ENCODE results near the gene WNT4.

Gene WNT4

DNA sequence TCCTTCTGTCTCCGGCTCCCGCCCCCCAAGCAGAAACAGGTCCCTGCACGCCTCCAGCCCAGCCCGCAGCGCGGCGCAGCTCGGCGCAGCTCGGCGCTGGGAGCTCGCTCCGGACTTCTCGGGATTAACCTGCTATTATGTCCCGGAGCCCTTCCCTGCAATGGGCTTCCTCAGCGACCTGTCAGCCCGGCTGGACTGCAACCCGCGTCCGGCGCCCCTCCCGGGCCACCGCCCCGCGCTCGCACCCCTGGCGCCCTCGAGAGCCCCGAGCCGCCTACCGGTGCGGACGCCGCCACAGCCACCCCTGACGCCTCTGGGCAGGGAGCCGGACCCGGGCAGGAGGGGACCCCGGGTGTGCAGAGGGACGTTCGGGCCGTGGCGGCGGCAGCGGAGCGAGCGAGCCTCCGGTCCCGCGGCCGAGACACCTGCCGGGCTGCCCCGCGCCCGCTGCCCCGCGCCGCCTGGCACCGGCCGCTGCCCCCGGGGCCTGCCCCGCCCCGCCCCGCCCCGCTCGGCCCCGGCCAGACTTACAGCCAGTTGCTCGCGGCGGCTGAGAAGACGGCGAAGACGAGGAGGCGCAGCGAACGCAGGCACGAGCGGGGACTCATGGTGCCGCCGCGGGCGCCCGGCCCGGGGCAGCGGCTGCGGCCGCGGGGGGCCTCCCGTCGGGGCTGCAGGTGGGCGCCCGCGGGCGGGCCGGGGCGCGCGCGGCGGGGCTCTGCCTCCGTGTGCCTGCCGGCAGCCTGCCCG is 407 bp downstream of the WNT4 start:
- Histone ChIP-seq H3K79me2 (ENCODE audit: insufficient read depth, low read length) (no peaks in the 10 kb centered on the region), H3F3A (ENCODE audit: insufficient read depth, low read length) (no peaks in the 10 kb centered on the region), H3K4me1 (ENCODE audit: insufficient read depth, low read length, severe bottlenecking) (peaks cover 6% of the 10 kb centered on the region), H3K27me3 (ENCODE audit: insufficient read depth, low read length) (0 out of 2 replicates have a peak, but pooled peaks cover 7% of the 10 kb centered on the region), H3K36me3 (ENCODE audit: insufficient read depth, low read length) (no peaks in the 10 kb centered on the region), H3K9me2 (ENCODE audit: low read depth, low read length) (no peaks in the 10 kb centered on the region), H3K9me3 (ENCODE audit: low read length) (no peaks in the 10 kb centered on the region), H3K4me3 (ENCODE audit: low read depth, low read length, poor library complexity, severe bottlenecking) (no peak overlapping the region), H3K9ac (ENCODE audit: low read length) (no peak overlapping the region), H3K27ac (ENCODE audit: low read depth, low read length, poor library complexity, severe bottlenecking) (no peak overlapping the region), H2AFZ (ENCODE audit: low read length) (no peak overlapping the region), H4K20me1 (ENCODE audit: insufficient read depth, low read length) (no peaks in the 10 kb centered on the region), H3K4me2 (ENCODE audit: low read length) (peak overlapping the region; percentile 34; the same call in 1 of the 2 replicates)
- no peak for TF ChIP-seq EZH2 (IDR thresholded peaks at IDR 0.05; ENCODE audit: borderline replicate concordance, low read length)
- TF ChIP-seq, protein P1, sequence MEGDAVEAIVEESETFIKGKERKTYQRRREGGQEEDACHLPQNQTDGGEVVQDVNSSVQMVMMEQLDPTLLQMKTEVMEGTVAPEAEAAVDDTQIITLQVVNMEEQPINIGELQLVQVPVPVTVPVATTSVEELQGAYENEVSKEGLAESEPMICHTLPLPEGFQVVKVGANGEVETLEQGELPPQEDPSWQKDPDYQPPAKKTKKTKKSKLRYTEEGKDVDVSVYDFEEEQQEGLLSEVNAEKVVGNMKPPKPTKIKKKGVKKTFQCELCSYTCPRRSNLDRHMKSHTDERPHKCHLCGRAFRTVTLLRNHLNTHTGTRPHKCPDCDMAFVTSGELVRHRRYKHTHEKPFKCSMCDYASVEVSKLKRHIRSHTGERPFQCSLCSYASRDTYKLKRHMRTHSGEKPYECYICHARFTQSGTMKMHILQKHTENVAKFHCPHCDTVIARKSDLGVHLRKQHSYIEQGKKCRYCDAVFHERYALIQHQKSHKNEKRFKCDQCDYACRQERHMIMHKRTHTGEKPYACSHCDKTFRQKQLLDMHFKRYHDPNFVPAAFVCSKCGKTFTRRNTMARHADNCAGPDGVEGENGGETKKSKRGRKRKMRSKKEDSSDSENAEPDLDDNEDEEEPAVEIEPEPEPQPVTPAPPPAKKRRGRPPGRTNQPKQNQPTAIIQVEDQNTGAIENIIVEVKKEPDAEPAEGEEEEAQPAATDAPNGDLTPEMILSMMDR (IDR thresholded peaks at IDR 0.05; ENCODE audit: low read length) = no peak

DNA sequence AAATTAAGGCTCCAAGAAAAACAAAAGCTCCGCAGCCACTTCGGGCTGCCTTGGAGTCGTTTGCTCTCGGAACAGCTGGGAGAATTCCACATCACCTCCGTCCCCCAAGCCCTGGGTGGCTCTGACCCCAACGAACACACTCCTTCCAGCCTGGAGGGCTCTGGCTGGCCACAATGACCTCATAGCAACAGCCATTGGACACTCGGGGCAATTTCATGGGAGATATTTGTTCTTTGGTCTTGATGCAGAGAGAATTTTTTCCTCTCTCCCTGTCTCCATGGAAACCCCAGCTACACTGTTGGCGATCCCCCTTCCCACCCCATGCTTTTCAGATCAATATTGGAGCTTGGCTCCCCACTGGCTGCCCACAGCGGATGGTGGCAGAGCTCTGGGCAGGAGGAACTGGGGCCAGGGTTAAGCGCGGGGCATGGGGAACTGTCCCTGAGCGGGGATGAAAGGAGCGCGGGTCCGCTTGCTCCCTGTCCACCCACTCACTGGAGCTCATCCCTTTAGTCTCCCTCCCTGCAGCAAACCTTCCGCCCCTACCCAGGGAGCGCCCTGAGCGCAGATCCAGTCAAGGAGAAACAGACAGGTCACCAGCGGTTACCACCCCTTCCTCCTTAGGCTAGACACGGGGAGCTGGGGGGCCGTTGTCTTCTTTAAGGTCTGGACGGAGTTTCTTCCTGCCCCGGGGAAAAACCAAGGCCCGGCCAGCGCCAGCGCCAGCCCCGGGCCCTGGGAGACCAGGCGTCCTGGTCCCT is 1.2 kb downstream of the WNT4 start:
- Histone ChIP-seq H3K79me2 (ENCODE audit: insufficient read depth, low read length) (no peaks in the 10 kb centered on the region), H3K4me3 (ENCODE audit: low read depth, low read length, poor library complexity, severe bottlenecking) (no peak overlapping the region), H3K36me3 (ENCODE audit: insufficient read depth, low read length) (no peaks in the 10 kb centered on the region), H3F3A (ENCODE audit: insufficient read depth, low read length) (no peaks in the 10 kb centered on the region), H4K20me1 (ENCODE audit: insufficient read depth, low read length) (no peaks in the 10 kb centered on the region), H3K4me2 (ENCODE audit: low read length) (no peak overlapping the region), H3K9ac (ENCODE audit: low read length) (no peak overlapping the region), H3K27ac (ENCODE audit: low read depth, low read length, poor library complexity, severe bottlenecking) (no peak overlapping the region), H3K9me3 (ENCODE audit: low read length) (no peaks in the 10 kb centered on the region), H3K4me1 (ENCODE audit: insufficient read depth, low read length, severe bottlenecking) (peaks cover 6% of the 10 kb centered on the region), H2AFZ (ENCODE audit: low read length) (no peak overlapping the region), H3K9me2 (ENCODE audit: low read depth, low read length) (no peaks in the 10 kb centered on the region), H3K27me3 (ENCODE audit: insufficient read depth, low read length) (0 out of 2 replicates have a peak, but pooled peaks cover 7% of the 10 kb centered on the region)
- TF ChIP-seq, protein P1 (IDR thresholded peaks at IDR 0.05; ENCODE audit: low read length) = no peak
- TF ChIP-seq EZH2 (IDR thresholded peaks at IDR 0.05; ENCODE audit: borderline replicate concordance, low read length) = no peak

DNA sequence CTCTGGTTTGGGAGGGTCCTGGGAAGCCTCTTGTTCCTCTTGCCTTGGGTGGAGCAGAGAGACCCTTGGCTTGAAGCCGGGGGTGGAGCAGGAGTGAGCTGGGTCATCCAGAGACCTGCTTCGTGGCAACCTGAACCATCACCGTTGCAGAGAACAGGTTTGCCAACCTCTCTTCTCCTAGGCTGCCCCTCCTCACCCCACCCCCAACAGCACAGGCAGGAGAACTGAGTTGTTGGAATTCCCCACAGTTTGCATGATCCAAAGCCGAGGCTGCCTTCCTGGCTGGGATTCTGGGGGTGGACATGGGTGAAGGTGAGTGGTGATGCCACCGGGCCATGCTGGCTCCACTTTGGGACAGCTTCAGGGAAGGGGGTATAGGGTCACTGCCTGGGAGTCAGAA is 2.2 kb downstream of the WNT4 start:
- no peak overlapping the region for H3K27ac ChIP-seq (ENCODE audit: low read depth, low read length, poor library complexity, severe bottlenecking)
- H3K79me2 ChIP-seq (ENCODE audit: insufficient read depth, low read length) = no peaks in the 10 kb centered on the region
- H3K27me3 ChIP-seq (ENCODE audit: insufficient read depth, low read length) = 0 out of 2 replicates have a peak, but pooled peaks cover 7% of the 10 kb centered on the region
- no peak overlapping the region for H3K4me3 ChIP-seq (ENCODE audit: low read depth, low read length, poor library complexity, severe bottlenecking)
- no peaks in the 10 kb centered on the region for H3F3A ChIP-seq (ENCODE audit: insufficient read depth, low read length)
- no peak overlapping the region for H2AFZ ChIP-seq (ENCODE audit: low read length)
- H3K9ac ChIP-seq (ENCODE audit: low read length) = no peak overlapping the region
- no peaks in the 10 kb centered on the region for H4K20me1 ChIP-seq (ENCODE audit: insufficient read depth, low read length)
- no peaks in the 10 kb centered on the region for H3K36me3 ChIP-seq (ENCODE audit: insufficient read depth, low read length)
- TF ChIP-seq EZH2 (IDR thresholded peaks at IDR 0.05; ENCODE audit: borderline replicate concordance, low read length) = no peak
- TF ChIP-seq, protein P1 (IDR thresholded peaks at IDR 0.05; ENCODE audit: low read length) = no peak
- H3K4me1 ChIP-seq (ENCODE audit: insufficient read depth, low read length, severe bottlenecking) = peaks cover 6% of the 10 kb centered on the region
- no peaks in the 10 kb centered on the region for H3K9me2 ChIP-seq (ENCODE audit: low read depth, low read length)
- no peaks in the 10 kb centered on the region for H3K9me3 ChIP-seq (ENCODE audit: low read length)
- no peak overlapping the region for H3K4me2 ChIP-seq (ENCODE audit: low read length)

All from OCI-LY1 (cell line).